ENCODE results near the gene XPR1.

The XPR1 gene

GRCh38 chr1:180639871-180640270 lies 8.0 kb downstream of the XPR1 start:
- no peak for DNase-seq (ENCODE audit: low read depth)
- no peak overlapping the region for H3K4me3 ChIP-seq (ENCODE audit: low read depth, low read length)
- no peak for TF ChIP-seq CTCF (IDR thresholded peaks at IDR 0.05; ENCODE audit: low read depth, low read length)
- TF ChIP-seq POLR2A (IDR thresholded peaks at IDR 0.05; ENCODE audit: extremely low read depth, insufficient read length), result no peak
- TF ChIP-seq MAX (IDR thresholded peaks at IDR 0.05; ENCODE audit: low read depth, low read length), result no peak
- no peak for TF ChIP-seq MYC (IDR thresholded peaks at IDR 0.05; ENCODE audit: low read depth, low read length)

- no peak for DNase-seq (ENCODE audit: low read depth)
- H3K4me3 ChIP-seq (ENCODE audit: low read depth, low read length), result no peak overlapping the region
- no peak for TF ChIP-seq MAX (IDR thresholded peaks at IDR 0.05; ENCODE audit: low read depth, low read length)
- TF ChIP-seq POLR2A (IDR thresholded peaks at IDR 0.05; ENCODE audit: extremely low read depth, insufficient read length), result no peak
- TF ChIP-seq CTCF (IDR thresholded peaks at IDR 0.05; ENCODE audit: low read depth, low read length), result no peak
- no peak for TF ChIP-seq MYC (IDR thresholded peaks at IDR 0.05; ENCODE audit: low read depth, low read length)
Measured at GRCh38 chr1:180640531-180640949, 8.7 kb downstream of the XPR1 start.

GRCh38 chr1:180641662-180642061 lies 9.8 kb downstream of the XPR1 start:
- TF ChIP-seq CTCF (IDR thresholded peaks at IDR 0.05; ENCODE audit: low read depth, low read length) (no peak), POLR2A (IDR thresholded peaks at IDR 0.05; ENCODE audit: extremely low read depth, insufficient read length) (no peak), MYC (IDR thresholded peaks at IDR 0.05; ENCODE audit: low read depth, low read length) (no peak), MAX (IDR thresholded peaks at IDR 0.05; ENCODE audit: low read depth, low read length) (no peak)
- H3K4me3 ChIP-seq (ENCODE audit: low read depth, low read length), result no peak overlapping the region
- no peak for DNase-seq (ENCODE audit: low read depth)

GRCh38 chr1:180642781-180643180 lies 11.0 kb downstream of the XPR1 start:
- TF ChIP-seq MAX (IDR thresholded peaks at IDR 0.05; ENCODE audit: low read depth, low read length) (no peak), POLR2A (IDR thresholded peaks at IDR 0.05; ENCODE audit: extremely low read depth, insufficient read length) (no peak), MYC (IDR thresholded peaks at IDR 0.05; ENCODE audit: low read depth, low read length) (no peak), CTCF (IDR thresholded peaks at IDR 0.05; ENCODE audit: low read depth, low read length) (no peak)
- no peak for DNase-seq (ENCODE audit: low read depth)
- no peak overlapping the region for H3K4me3 ChIP-seq (ENCODE audit: low read depth, low read length)

GRCh38 chr1:180643693-180644092 lies 11.9 kb downstream of the XPR1 start:
- no peak for TF ChIP-seq CTCF (IDR thresholded peaks at IDR 0.05; ENCODE audit: low read depth, low read length)
- TF ChIP-seq MYC (IDR thresholded peaks at IDR 0.05; ENCODE audit: low read depth, low read length), result no peak
- no peak for TF ChIP-seq POLR2A (IDR thresholded peaks at IDR 0.05; ENCODE audit: extremely low read depth, insufficient read length)
- no peak for TF ChIP-seq MAX (IDR thresholded peaks at IDR 0.05; ENCODE audit: low read depth, low read length)
- DNase-seq (ENCODE audit: low read depth), result no peak
- no peak overlapping the region for H3K4me3 ChIP-seq (ENCODE audit: low read depth, low read length)
